Panc1 (cell line): ENCODE data around the gene HNRNPA1. TPM values are rescaled to one million over a fixed set of nuclear protein-coding genes. Genes with fewer than 3 reads are reported as not detected.
A peak's percentile ranks its signal among the peaks of the same experiment; 100 is the strongest.
"Not testable (repeated sequence)": the region's sequence is repeated elsewhere in the genome, so short reads cannot be mapped to it uniquely, and the experiment has no call there.

Experiments
- ATAC-seq: fragments of 200-7000 bp; cut with Tn5 transposase; 2 replicates; pipeline ENCODE4 v1.9.1; 2020; ENCODE audit warnings: mild to moderate bottlenecking, moderate library complexity
- BruUV-seq: library from RNA; stranded (reverse); fragments of 400-500 nt; replicated peaks from 2 replicates; lab custom pipeline; 2021; lab: Mats Ljungman, UMichigan
- CTCF ChIA-PET: fragments of 300-600 bp; sonication (Branson Sonifier 250); formaldehyde crosslinking; loops from one replicate; lab custom pipeline; 2022; ENCODE audit warnings: antibody characterized with exemption; lab: Charles Lee
- POLR2A ChIA-PET: fragments of 300-600 bp; sonication (Branson Sonifier 250); formaldehyde crosslinking; loops from one replicate; lab custom pipeline; 2022; ENCODE audit warnings: antibody characterized with exemption; lab: Charles Lee
- DNase-seq: peaks from one replicate; pipeline ENCODE4 v3.0.0-alpha.2; 2010; ENCODE audit warnings: low read depth, low spot score
- H3K27ac ChIP-seq: 2 replicates; pipeline ENCODE4 v1.5.1; 2011; ENCODE audit warnings: mild to moderate bottlenecking, low read length, inconsistent platforms
- H3K27me3 ChIP-seq: fragments of 200-500 bp; sonication (Bioruptor generic); 2 replicates; pipeline ENCODE4 v1.6.0; 2014; ENCODE audit warnings: low read length, inconsistent platforms; ENCODE audit not compliant: control insufficient read depth, insufficient read depth
- H3K36me3 ChIP-seq: fragments of 200-500 bp; sonication (Bioruptor generic); 2 replicates; pipeline ENCODE4 v1.5.1; 2014; ENCODE audit warnings: inconsistent platforms, mild to moderate bottlenecking, low read length, moderate library complexity; ENCODE audit not compliant: control insufficient read depth, insufficient read depth
- H3K4me1 ChIP-seq: 2 replicates; pipeline ENCODE4 v1.5.1; 2011; ENCODE audit warnings: inconsistent platforms, mild to moderate bottlenecking, low read length, moderate library complexity; ENCODE audit not compliant: control insufficient read depth, insufficient read depth
- H3K4me3 ChIP-seq, 2 experiments: 2 replicates each; pipeline ENCODE4 v1.5.1; 2011 to 2012; ENCODE audit warnings: low read depth in 2 of 2, low read length in 2 of 2, mild to moderate bottlenecking in 2 of 2, inconsistent platforms in 1 of 2, moderate library complexity in 1 of 2
- H3K9me3 ChIP-seq: fragments of 200-500 bp; sonication (Bioruptor generic); 2 replicates; pipeline ENCODE4 v1.5.1; 2014; ENCODE audit warnings: low read depth, mild to moderate bottlenecking, inconsistent platforms, low read length, moderate library complexity; ENCODE audit not compliant: control insufficient read depth, insufficient read depth
- POLR2AphosphoS5 ChIP-seq: IDR thresholded peaks from 2 replicates; pipeline ENCODE4 v1.6.1; 2012; ENCODE audit warnings: mild to moderate bottlenecking, low read depth, low read length, moderate library complexity
- TCF7L2 ChIP-seq: IDR thresholded peaks from 2 replicates; pipeline ENCODE4 v1.6.1; 2011; ENCODE audit warnings: mild to moderate bottlenecking, low read depth, low read length, inconsistent platforms
- in situ Hi-C: cut with HindIII; loops from 2 replicates; pipeline ENCODE4 v1.10.0; 2016; ENCODE audit warnings: low sequenced_read_pairs, low pct_unique_long_range_greater_than_20kb
- intact Hi-C: fragments of 100-400 bp; cut with micrococcal nuclease; formaldehyde crosslinking; loops from one replicate; pipeline ENCODE4 v1.10.0; 2022; ENCODE audit not compliant: unreplicated experiment
- total RNA-seq: library from RNA; stranded (reverse); gene quantifications from one replicate; pipeline ENCODE4 v1.2.1, GENCODE V29; 2021; ENCODE audit not compliant: unreplicated experiment
- TF ChIP-seq, protein P1 (sequence below), 2 experiments: IDR thresholded peaks; 2 replicates each; pipeline ENCODE4 v1.6.1; 2011 to 2012; ENCODE audit warnings: low read depth in 2 of 2, control low read depth in 1 of 2, low read length in 1 of 2, mild to moderate bottlenecking in 1 of 2, moderate library complexity in 1 of 2; ENCODE audit not compliant: insufficient read depth in 1 of 2
- TF ChIP-seq, protein P2 (sequence below): fragments of 450-650 bp; IDR thresholded peaks from 2 replicates; pipeline ENCODE4 v1.5.1; 2017; ENCODE audit warnings: mild to moderate bottlenecking

The HNRNPA1 gene
- total RNA-seq, 1 experiment from 2014 or later = 689 TPM

DNA sequence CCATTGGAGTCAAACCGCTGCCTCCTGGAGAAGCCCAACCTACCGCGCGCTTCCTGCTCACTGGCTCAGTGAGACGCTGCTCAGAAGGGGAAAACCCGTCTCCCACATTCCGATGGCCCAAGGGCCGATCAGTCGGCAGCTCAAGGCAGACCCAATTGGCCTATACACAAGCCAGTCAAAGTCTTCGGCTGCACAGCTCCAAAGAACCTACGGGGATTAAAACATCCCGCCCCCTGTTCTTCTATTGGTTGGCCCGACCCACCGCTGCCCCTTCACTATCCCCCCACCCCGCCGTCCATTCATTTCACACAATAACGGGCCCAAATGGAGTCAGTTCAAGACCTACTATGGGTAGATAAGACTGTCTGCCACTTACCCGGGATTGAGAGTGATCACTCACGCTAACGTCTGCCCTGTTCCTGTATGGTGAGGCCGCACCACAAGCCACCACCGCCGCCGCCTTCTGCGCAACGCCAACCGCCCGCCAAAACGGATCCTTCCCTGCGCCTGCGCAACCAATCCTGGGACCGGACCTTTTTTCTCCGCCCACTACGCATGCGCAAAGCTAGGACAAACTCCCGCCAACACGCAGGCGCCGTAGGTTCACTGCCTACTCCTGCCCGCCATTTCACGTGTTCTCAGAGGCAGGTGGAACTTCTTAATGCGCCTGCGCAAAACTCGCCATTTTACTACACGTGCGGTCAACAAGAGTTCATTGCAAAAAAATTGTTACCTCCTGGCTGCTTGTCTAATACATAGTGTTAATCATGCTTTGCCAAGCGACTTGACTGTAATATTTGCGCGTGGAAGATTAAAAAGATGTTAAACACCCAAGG, 676 bp upstream of the HNRNPA1 start, which contains the start of gene CBX5:
CBX5 (minus strand) TSS at position 491 of the 836 bp plus-strand sequence. CDS start 22,472 bp downstream, outside the sequence.
- DNase-seq (peak; percentile 94), ATAC-seq (peak; percentile 86)
- CTCF ChIA-PET = interaction anchor here (0.6 to 2.8 kb wide), 2 partner anchors 45 to 1638 kb away, joined by 4 to 19 read pairs; partner anchors contain the start of gene COPZ1
- Histone ChIP-seq H3K4me1 (peaks cover 28% of the 10 kb centered on the region), H3K27ac (peak within 1 kb of the TSS; percentile 100), H3K36me3 (peaks cover 44% of the 10 kb centered on the region), H3K27me3 (no peaks in the 10 kb centered on the region), H3K4me3 (peak within 1 kb of the TSS; percentile 93 to 99), H3K9me3 (no peaks in the 10 kb centered on the region)
- no TSS peak for BruUV-seq
- POLR2A ChIA-PET = interaction anchor here (0.5 to 1.9 kb wide), 10 partner anchors 14 to 490 kb away, joined by 3 to 10 read pairs (median 5); partner anchors contain the start of gene COPZ1
- TF ChIP-seq TCF7L2 = no peak
- TF ChIP-seq POLR2AphosphoS5 = peak; percentile 90
- TF ChIP-seq, protein P1, sequence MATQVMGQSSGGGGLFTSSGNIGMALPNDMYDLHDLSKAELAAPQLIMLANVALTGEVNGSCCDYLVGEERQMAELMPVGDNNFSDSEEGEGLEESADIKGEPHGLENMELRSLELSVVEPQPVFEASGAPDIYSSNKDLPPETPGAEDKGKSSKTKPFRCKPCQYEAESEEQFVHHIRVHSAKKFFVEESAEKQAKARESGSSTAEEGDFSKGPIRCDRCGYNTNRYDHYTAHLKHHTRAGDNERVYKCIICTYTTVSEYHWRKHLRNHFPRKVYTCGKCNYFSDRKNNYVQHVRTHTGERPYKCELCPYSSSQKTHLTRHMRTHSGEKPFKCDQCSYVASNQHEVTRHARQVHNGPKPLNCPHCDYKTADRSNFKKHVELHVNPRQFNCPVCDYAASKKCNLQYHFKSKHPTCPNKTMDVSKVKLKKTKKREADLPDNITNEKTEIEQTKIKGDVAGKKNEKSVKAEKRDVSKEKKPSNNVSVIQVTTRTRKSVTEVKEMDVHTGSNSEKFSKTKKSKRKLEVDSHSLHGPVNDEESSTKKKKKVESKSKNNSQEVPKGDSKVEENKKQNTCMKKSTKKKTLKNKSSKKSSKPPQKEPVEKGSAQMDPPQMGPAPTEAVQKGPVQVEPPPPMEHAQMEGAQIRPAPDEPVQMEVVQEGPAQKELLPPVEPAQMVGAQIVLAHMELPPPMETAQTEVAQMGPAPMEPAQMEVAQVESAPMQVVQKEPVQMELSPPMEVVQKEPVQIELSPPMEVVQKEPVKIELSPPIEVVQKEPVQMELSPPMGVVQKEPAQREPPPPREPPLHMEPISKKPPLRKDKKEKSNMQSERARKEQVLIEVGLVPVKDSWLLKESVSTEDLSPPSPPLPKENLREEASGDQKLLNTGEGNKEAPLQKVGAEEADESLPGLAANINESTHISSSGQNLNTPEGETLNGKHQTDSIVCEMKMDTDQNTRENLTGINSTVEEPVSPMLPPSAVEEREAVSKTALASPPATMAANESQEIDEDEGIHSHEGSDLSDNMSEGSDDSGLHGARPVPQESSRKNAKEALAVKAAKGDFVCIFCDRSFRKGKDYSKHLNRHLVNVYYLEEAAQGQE (IDR thresholded peaks at IDR 0.05; ENCODE audit: insufficient read depth in 1 of 2, low read depth in 2 of 2, low read length in 1 of 2) = no peak
- TF ChIP-seq, protein P2, sequence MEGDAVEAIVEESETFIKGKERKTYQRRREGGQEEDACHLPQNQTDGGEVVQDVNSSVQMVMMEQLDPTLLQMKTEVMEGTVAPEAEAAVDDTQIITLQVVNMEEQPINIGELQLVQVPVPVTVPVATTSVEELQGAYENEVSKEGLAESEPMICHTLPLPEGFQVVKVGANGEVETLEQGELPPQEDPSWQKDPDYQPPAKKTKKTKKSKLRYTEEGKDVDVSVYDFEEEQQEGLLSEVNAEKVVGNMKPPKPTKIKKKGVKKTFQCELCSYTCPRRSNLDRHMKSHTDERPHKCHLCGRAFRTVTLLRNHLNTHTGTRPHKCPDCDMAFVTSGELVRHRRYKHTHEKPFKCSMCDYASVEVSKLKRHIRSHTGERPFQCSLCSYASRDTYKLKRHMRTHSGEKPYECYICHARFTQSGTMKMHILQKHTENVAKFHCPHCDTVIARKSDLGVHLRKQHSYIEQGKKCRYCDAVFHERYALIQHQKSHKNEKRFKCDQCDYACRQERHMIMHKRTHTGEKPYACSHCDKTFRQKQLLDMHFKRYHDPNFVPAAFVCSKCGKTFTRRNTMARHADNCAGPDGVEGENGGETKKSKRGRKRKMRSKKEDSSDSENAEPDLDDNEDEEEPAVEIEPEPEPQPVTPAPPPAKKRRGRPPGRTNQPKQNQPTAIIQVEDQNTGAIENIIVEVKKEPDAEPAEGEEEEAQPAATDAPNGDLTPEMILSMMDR = no peak
- intact Hi-C loops (no loop called here), in situ Hi-C loops (no loop called here)

DNA sequence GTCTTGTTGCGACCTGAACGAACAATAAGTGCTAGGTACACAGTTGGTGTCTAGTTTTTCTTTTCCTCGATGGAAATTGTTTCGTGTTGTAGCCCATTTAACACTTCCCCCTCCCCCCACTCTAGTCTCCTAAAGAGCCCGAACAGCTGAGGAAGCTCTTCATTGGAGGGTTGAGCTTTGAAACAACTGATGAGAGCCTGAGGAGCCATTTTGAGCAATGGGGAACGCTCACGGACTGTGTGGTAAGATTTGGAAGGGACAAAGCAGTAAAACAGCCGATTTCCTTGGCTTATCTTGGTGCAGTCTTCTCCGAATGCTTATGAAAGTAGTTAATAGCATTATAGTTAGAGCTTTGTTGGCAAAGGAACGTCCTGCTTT, 724 bp downstream of the HNRNPA1 start:
- Histone ChIP-seq H3K27ac (peak overlapping the region; percentile 100), H3K4me1 (peaks cover 35% of the 10 kb centered on the region), H3K4me3 (peak overlapping the region; percentile 93 to 99), H3K36me3 (peaks cover 56% of the 10 kb centered on the region)
- ChIA-PET CTCF (interaction anchor here (0.5 to 2.8 kb wide), 2 partner anchors 44 to 73 kb away, joined by 3 to 19 read pairs; partner anchors contain the start of gene COPZ1), POLR2A (interaction anchor here (0.8 to 1.1 kb wide), 3 partner anchors 11 to 44 kb away, joined by 3 to 5 read pairs (median 3); partner anchors contain the start of gene COPZ1)
- ATAC-seq, H3K27me3 ChIP-seq, BruUV-seq, H3K9me3 ChIP-seq, intact Hi-C loops, in situ Hi-C loops, DNase-seq: not testable (repeated sequence)

DNA sequence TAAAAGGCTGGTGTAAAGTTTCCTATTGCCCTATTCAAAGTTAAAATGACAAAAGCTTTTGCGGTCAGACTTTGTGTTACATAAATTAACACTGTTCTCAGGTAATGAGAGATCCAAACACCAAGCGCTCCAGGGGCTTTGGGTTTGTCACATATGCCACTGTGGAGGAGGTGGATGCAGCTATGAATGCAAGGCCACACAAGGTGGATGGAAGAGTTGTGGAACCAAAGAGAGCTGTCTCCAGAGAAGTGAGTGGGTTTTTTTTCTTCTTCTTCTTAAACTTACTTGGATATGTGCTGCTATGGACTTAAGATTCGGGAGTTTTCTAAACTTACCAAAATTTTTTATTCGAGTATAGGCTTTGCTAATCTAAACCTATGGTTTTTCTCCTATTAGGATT, 1.2 kb downstream of the HNRNPA1 start:
- BruUV-seq, ATAC-seq, H3K9me3 ChIP-seq, DNase-seq, in situ Hi-C loops, H3K27me3 ChIP-seq, intact Hi-C loops: not testable (repeated sequence)
- ChIA-PET POLR2A (interaction anchor here (0.8 to 1.1 kb wide), 3 partner anchors 10 to 43 kb away, joined by 3 to 5 read pairs (median 3); partner anchors contain the start of gene COPZ1), CTCF (interaction anchor here (0.5 to 2.8 kb wide), 2 partner anchors 43 to 73 kb away, joined by 3 to 19 read pairs; partner anchors contain the start of gene COPZ1)
- H3K4me3 ChIP-seq = peak overlapping the region; percentile 93 to 99
- H3K27ac ChIP-seq = peak overlapping the region; percentile 100
- peaks cover 36% of the 10 kb centered on the region for H3K4me1 ChIP-seq
- H3K36me3 ChIP-seq = peaks cover 61% of the 10 kb centered on the region
